GM20000 (cell line): ENCODE measurements around the gene RFC1.

Source experiments
- DNase-seq: peaks from one replicate; pipeline ENCODE4 v3.0.0; 2012; ENCODE audit warnings: low spot score
- TF ChIP-seq, protein P1 (sequence below): IDR thresholded peaks from 2 replicates; pipeline ENCODE4 v1.5.1; 2012; ENCODE audit warnings: mild to moderate bottlenecking, control low read depth; ENCODE audit errors: extremely low read depth, missing control alignments

Gene RFC1

DNA sequence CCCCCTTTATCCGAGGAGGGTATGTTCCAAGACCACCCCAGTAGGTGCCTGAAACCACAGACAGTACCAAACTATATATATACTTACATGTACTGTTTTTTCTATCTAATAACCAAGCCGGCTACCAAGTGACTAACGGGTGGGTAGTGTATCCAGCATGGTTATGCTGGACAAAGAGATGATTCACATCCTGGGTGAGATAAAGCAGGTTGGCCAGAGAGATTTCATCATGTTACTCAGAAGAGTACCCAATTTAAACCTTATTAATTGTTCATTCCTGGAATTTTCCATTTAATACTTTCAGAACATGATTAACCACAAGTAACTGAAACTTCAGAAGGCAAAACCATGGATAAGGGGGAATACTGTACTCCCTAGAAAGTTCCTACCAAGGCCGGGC lies 46.5 kb downstream of the RFC1 start:
- TF ChIP-seq, protein P1, sequence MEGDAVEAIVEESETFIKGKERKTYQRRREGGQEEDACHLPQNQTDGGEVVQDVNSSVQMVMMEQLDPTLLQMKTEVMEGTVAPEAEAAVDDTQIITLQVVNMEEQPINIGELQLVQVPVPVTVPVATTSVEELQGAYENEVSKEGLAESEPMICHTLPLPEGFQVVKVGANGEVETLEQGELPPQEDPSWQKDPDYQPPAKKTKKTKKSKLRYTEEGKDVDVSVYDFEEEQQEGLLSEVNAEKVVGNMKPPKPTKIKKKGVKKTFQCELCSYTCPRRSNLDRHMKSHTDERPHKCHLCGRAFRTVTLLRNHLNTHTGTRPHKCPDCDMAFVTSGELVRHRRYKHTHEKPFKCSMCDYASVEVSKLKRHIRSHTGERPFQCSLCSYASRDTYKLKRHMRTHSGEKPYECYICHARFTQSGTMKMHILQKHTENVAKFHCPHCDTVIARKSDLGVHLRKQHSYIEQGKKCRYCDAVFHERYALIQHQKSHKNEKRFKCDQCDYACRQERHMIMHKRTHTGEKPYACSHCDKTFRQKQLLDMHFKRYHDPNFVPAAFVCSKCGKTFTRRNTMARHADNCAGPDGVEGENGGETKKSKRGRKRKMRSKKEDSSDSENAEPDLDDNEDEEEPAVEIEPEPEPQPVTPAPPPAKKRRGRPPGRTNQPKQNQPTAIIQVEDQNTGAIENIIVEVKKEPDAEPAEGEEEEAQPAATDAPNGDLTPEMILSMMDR = no peak
- DNase-seq = no peak

- TF ChIP-seq, protein P1 = no peak
- DNase-seq = no peak
Measured at GRCh38 chr4:39312816-39313215, 53.3 kb downstream of the RFC1 start.

- DNase-seq = no peak
Measured at GRCh38 chr4:39308611-39309010, 57.6 kb downstream of the RFC1 start.

GRCh38 chr4:39305912-39306677 lies 60.1 kb downstream of the RFC1 start:
- no peak for DNase-seq
- TF ChIP-seq, protein P1 = no peak

More at GRCh38 chr4:39308611-39309010, 57.6 kb downstream of the RFC1 start:
- TF ChIP-seq, protein P1 = no peak

- no peak for DNase-seq
- TF ChIP-seq, protein P1 = no peak
Measured at GRCh38 chr4:39304651-39305050, 61.5 kb downstream of the RFC1 start.

DNA sequence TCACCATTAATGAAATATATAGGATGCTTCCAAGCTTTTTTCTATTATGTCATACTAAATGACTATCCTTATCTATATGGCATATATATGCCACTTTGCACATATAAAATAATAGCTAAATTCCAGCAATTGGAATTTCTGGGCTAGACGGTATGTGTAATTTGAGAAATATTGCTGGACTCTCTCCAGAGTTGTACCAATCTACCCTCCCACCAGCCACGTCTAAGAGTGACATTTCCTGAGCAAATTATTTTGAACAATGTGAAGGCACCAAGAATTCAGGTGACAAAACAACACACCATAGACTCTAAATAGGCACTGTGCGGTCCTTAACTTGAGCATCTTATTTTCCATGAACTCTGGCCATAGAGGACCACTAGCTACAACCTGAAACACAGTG lies 62.3 kb downstream of the RFC1 start:
- no peak for DNase-seq
- TF ChIP-seq, protein P1 = no peak

DNA sequence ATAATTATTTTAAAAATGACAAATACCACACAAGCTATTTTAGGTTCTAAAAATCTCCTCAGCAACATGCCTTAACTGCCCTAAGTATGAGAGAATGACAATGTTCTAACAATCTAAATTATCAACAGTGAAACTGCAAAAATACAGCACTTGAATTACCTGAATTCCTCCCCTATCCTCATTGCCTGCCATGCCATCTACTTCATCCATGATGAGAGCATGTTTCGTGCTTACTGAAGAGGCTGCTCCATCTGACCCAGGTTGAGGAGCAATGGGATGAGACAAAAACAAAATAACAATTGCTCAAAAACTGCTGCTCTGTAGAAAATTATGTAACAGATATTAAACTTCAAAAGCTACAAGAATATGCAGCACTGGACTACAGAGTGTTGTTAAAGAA lies 63.3 kb downstream of the RFC1 start:
- TF ChIP-seq, protein P1 = no peak
- no peak for DNase-seq
